ENCODE results near the gene TMEM225B.

TMEM225B gene

GRCh38 chr7:99594948-99595745 is 2.9 kb upstream of the TMEM225B start:
- no peaks in the 10 kb centered on the region for H3K9me3 Mint-ChIP-seq
- H3K36me3 Mint-ChIP-seq (ENCODE audit: low read depth) = no peaks in the 10 kb centered on the region
- no peak overlapping the region for H3K27ac Mint-ChIP-seq
- no peaks in the 10 kb centered on the region for H3K4me1 Mint-ChIP-seq
- H3K27me3 Mint-ChIP-seq (ENCODE audit: low read depth) = no peaks in the 10 kb centered on the region
- no peak for TF ChIP-seq CTCF (IDR thresholded peaks at IDR 0.05; ENCODE audit: unreplicated experiment in 3 of 3)
- H3K4me3 Mint-ChIP-seq = no peak overlapping the region

DNA sequence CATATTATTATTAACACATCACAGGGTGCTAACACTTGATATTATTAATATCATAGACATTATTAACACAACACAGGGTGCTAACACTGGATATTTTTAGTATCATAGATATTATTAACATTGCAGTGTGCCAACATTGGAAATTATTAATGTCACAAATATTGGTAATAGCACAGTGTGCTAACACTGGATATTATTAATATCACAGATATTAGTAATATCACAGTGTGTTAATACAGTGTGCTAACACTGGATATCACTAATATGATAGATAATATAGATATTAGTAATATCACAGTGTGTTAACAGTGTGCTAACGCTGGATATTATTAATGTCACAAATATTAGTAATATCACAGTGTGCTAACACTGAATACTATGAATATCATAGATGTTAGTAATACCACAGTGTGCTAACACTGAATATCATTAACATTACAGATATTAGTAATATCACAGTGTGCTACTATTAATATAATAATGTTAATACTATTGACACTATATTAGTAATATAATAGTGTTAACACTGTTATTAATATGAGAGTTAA is 1.6 kb upstream of the TMEM225B start:
- Mint-ChIP-seq H3K4me1 (no peaks in the 10 kb centered on the region), H3K4me3 (no peak overlapping the region), H3K9me3 (no peaks in the 10 kb centered on the region), H3K27me3 (ENCODE audit: low read depth) (no peaks in the 10 kb centered on the region), H3K27ac (no peak overlapping the region), H3K36me3 (ENCODE audit: low read depth) (no peaks in the 10 kb centered on the region)
- no peak for TF ChIP-seq CTCF (IDR thresholded peaks at IDR 0.05; ENCODE audit: unreplicated experiment in 3 of 3)

- H3K4me1 Mint-ChIP-seq = no peaks in the 10 kb centered on the region
- no peak for TF ChIP-seq CTCF (IDR thresholded peaks at IDR 0.05; ENCODE audit: unreplicated experiment in 3 of 3)
- no peak overlapping the region for H3K27ac Mint-ChIP-seq
- no peaks in the 10 kb centered on the region for H3K36me3 Mint-ChIP-seq (ENCODE audit: low read depth)
- H3K27me3 Mint-ChIP-seq (ENCODE audit: low read depth) = no peaks in the 10 kb centered on the region
- H3K9me3 Mint-ChIP-seq = no peaks in the 10 kb centered on the region
- H3K4me3 Mint-ChIP-seq = no peak overlapping the region
These were observed 1.8 kb downstream of the TMEM225B start for GRCh38 chr7:99599836-99600235.

- Mint-ChIP-seq H3K36me3 (ENCODE audit: low read depth) (no peaks in the 10 kb centered on the region), H3K4me3 (no peak overlapping the region), H3K9me3 (no peaks in the 10 kb centered on the region), H3K27ac (no peak overlapping the region), H3K27me3 (ENCODE audit: low read depth) (no peaks in the 10 kb centered on the region), H3K4me1 (no peaks in the 10 kb centered on the region)
- TF ChIP-seq CTCF (IDR thresholded peaks at IDR 0.05; ENCODE audit: unreplicated experiment in 3 of 3) = no peak
These were observed 3.7 kb downstream of the TMEM225B start for GRCh38 chr7:99601656-99602310.

- no peak overlapping the region for H3K4me3 Mint-ChIP-seq
- no peaks in the 10 kb centered on the region for H3K36me3 Mint-ChIP-seq (ENCODE audit: low read depth)
- TF ChIP-seq CTCF (IDR thresholded peaks at IDR 0.05; ENCODE audit: unreplicated experiment in 3 of 3) = no peak
- no peak overlapping the region for H3K27ac Mint-ChIP-seq
- peaks cover 5% of the 10 kb centered on the region for H3K27me3 Mint-ChIP-seq (ENCODE audit: low read depth)
- no peaks in the 10 kb centered on the region for H3K4me1 Mint-ChIP-seq
- H3K9me3 Mint-ChIP-seq = no peaks in the 10 kb centered on the region
These were observed 7.5 kb downstream of the TMEM225B start for GRCh38 chr7:99605527-99605926.
